ENCODE measurements around the gene SLC25A11. TPM values are rescaled to one million over a fixed set of nuclear protein-coding genes. Genes with fewer than 3 reads are reported as not detected.

The SLC25A11 gene
- total RNA-seq, result 46.7 and 67.4 TPM in 2 replicates

DNA sequence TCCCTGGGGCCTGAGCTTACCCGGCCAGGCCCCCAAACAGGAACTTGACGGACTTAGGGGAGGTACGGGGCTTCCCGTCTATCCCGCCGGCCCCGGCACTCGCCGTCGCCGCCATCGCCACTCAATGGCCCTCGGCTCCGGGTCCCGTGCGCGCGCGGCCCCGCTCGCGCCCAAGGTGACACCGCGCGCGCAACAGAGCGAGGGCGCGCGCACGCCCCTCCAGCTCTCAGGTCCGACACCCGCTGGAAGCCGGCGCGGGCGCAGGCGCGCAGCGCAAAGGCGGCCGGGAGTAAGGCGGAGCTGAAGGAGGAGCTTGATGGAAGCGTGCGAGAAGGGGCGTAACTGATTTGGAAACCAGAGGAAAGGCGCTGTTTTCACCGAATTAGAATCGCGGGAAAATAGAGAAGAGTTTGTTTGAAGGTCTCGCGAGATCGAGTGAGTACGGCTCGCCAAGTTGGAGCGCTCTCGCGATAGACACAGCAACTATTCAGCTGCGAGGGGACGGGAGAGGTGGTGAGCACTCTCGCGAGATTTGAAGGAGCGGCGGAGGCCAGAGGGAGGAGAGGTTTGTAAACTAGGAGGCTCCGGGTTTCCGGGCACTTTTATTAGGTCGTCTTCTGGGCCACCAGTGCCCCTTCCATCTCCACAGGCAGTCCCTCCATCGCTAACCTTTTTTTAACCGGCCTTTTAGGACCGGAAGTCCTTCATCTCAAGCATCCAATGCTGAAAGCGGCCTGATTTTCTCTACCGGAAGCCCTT lies at the start of gene SLC25A11, which contains the start of gene RNF167:
TSS of gene SLC25A11 (minus strand) at position 251 of the 759 bp plus-strand sequence. CDS start at position 115, 136 bp downstream.
TSS of gene RNF167 (plus strand) at position 473 of the 759 bp plus-strand sequence. CDS start 642 bp downstream, outside the sequence.

DNA sequence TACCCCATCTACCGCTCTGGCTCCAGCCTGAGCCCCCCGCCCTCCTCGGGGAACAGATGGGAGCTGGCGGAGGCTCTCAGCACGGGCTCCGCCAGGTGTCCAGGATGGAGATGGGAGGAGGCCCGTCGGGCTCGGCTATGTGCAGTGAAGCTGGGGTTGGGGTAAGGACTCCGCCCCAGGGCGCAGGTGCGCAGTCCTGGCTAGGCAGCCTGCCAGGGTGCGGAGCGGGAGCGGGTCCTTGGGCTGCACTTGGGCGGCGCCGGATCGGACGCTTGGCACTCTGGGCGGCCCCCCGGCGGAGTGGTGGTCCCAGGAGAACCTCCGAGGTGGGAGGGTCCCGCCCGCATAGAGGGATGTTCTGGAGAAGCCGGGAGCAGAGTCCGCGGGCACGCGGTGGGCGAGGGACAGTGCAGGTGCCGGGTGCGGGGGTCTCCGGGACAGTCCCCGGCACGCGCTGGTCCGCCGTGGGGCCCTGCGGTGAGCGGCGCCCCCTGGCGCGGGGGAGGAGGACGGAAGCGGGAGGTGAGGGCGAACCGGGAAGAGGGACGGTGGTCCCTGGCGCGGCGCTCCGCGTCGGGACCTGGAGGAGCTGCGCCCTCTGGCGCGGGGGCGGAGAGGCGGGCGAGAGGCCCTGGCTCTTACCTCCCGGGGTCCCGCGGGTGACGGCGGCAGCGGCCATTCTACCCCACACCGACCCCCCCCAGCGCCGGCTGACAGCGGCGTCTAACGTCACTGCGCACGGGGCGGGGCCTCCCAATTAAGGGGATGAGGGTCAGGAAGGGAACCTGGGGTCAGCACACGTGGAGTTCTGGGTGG lies 47.3 kb upstream of the SLC25A11 start, which contains the start of gene CAMTA2:
TSS of gene CAMTA2 (minus strand) at position 725 of the 816 bp plus-strand sequence. CDS start 1,453 bp downstream, outside the sequence.

DNA sequence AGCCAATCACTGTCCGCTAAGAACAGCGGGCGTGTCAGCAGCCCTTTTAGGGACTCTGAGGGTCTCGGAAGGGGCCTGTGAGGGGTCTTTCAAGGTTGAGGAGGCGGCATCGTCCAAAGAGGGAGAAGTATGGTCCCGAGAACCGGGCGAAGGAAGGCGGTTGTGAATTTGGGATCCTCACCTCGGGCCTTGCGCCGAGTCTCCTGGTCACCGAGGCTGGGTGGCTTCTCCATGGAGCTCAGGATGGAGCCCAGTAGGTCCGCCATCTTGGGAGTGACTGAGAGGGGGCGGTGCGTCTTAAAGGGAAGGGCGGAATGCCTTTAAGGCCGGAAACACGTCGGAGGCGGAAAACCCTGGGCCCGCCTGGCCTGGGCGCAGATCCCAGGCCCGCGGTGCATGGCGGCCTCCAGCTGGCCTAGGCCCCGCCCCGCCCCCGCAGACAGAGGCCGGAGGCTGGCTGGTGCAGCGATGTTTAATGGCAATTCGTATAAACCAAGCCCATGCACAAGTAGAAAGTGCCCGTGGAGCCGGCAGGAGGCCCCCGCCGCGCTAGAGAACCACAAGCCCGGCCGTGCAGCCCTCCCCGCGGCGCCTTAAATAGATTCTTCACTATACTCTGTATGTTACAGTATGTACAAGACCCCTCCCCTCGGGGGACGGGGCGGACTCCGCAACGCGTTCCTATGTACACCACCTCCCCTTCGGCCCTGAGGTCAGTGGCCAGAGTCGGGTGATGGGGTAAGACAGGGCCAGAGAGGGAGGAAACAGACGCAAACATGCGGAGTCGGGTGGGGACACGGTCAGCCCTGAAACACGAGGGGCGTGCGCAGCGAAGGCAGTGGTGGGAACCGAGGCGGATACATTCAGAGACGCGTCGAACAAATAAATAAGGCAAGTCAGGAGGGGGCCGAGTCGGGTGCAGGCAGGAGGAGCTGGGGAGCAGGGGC lies 28.0 kb upstream of the SLC25A11 start, which contains the start of gene SPAG7:
TSS of gene SPAG7 (minus strand) at position 279 of the 947 bp plus-strand sequence. CDS start at position 266, 13 bp downstream.

GRCh38 chr17:4950746-4951204 lies 10.9 kb upstream of the SLC25A11 start, which contains the start of gene ENO3:
ENO3 (plus strand) TSS chr17:4951119; CDS start chr17:4951830, 711 bp downstream.

DNA sequence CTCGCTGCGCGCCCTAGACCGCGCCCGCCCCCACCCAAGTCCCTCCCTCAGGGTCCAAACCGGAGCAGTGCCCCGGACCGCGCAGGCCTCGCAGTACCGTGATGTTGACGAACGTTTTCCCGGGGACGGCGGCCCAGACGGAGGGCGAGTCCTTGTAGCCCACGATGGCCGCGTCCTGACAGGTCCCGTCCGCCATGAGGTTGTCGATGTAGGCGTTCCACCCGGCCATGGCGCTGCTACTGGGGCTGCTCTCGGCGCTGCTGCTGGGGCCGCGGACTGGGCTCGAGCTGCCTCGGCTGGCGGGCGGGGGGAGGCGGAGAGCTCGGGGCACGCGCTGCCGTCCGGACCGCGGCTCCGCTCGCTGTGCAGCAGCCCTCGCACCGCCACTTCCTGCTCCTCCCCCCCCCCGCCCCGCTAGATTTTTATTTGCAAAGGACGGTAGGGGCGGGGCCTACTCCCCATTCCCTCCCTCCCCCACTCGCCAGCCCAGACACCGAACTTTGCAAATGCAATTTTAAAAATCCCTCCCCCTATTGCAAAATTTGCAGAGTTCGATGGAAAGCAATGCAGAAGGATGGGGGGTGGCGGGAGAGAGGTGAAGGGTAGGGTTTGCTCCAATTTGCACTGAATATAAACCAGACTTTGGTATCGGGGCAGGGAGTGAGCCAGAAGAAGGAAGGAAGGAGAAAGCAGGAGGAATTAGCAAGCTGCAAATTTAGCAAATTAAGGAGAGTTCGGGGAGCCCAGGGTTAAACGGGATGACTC lies 8.5 kb upstream of the SLC25A11 start, which contains the start of gene PFN1:
TSS of gene PFN1 (minus strand) at position 365 of the 765 bp plus-strand sequence. CDS start at position 229, 136 bp downstream.

GRCh38 chr17:4931963-4932362 lies 7.9 kb downstream of the SLC25A11 start, which contains the start of gene GP1BA:
GP1BA (plus strand) TSS chr17:4932277; CDS start chr17:4932605, 328 bp downstream.

DNA sequence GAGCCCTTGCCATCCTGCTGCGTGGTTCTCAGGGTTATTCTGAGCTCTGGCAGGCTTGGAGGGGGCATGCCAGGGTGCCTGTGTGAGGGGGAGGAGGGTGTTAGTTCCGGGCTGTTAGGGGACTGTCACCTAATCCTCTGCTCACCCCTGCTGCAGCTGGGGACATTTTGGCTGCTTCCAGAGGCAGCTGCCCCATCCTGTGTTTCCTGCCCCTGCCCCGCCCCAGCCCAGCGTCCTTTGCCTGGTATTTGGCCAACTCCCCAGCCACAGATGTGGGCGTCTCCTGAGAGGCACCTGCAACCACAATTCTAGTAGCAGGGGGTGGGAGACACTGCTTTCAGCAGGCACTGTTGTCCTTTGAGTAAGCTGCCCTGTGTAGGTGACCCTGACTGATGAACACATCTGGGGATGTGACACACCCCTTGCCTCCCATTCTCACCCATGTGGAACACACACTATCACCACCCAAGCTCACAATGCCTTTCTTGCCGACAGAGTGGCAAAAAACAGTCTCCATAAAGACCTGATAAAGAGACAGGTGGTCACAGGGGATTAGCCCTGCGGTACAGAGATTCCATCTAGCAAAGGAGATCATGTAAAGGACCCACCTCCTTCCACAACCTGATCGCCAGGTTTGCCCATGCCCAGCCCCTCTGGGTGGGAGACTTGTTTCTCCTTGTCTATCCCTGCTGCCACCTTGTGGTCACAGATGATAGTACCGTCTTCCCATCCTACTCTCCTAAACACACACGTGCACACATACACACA lies 36.6 kb downstream of the SLC25A11 start, which contains the start of gene CHRNE:
TSS of gene CHRNE (minus strand) at position 48 of the 768 bp plus-strand sequence. CDS start at position 13, 35 bp downstream.

DNA sequence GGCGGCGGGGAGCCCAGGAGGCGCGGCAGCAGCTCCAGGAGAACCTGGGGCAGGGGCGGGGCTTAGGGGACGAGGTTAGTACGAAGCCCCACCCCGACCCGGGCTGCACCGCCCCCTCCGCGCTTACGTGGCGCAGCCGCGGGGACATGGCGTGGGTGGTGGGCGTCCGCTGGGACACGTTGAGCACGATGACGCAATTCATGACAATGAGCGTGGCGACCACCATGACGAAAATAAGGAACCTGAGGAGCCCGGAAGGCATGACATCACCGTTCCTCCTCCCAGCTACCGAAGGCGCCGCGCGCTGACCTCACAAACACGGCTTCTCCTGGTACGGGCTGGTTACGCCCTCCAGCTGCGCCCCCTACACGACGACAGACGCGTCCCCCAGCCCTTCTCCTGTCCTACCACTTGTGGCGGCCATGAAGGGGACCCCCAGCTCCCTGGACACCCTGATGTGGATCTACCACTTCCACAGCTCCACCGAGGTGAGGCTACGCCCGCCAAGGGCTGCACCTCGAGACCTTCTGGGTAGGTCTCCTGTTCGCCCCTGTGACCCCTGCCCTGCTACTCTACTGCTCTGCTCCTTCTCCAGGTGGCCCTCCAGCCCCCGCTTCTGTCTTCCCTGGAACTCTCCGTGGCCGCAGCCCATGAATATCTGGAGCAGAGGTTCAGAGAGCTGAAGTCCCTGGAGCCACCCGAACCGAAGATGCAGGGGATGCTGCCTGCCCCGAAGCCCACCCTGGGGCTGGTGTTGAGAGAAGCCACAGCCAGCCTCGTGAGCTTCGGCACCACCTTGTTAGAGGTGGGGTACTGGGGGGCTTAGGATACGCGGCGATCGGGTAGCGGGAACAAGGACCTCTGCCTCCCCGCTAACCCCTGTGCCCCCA lies 40.3 kb downstream of the SLC25A11 start, which contains the start of gene C17orf107:
TSS of gene C17orf107 (plus strand) at position 196 of the 890 bp plus-strand sequence. CDS start at position 423, 227 bp downstream.

Other genes starting within 250 kb of the SLC25A11 start
- 11.3 and 13.7 TPM in 2 replicates for gene PELP1, start 235.9 kb downstream of the SLC25A11 start, total RNA-seq
- gene ARRB2, start 229.4 kb downstream of the SLC25A11 start, total RNA-seq, result 2.4 and 2.5 TPM in 2 replicates
- 11.3 and 18.5 TPM in 2 replicates for gene MED11, start 208.6 kb downstream of the SLC25A11 start, total RNA-seq
- 0.09 TPM in 1 of 2 replicates, not detected in the other for gene ZMYND15, start 200.2 kb downstream of the SLC25A11 start, total RNA-seq
- 0.63 and 1.6 TPM in 2 replicates for gene CXCL16, start 200.1 kb downstream of the SLC25A11 start, total RNA-seq
- not detected in 2 replicates for gene TM4SF5, start 168.2 kb downstream of the SLC25A11 start, total RNA-seq
- 1.1 and 1.2 TPM in 2 replicates for gene VMO1, start 153.7 kb downstream of the SLC25A11 start, total RNA-seq
- not detected in 2 replicates for gene GLTPD2, start 151.1 kb downstream of the SLC25A11 start, total RNA-seq
- gene PSMB6, start 143.9 kb downstream of the SLC25A11 start, total RNA-seq, result 134 and 196 TPM in 2 replicates
- gene PLD2, start 132.9 kb downstream of the SLC25A11 start, total RNA-seq, result 19.9 and 20.4 TPM in 2 replicates
- 25.7 and 31.9 TPM in 2 replicates for gene MINK1, start 106.7 kb downstream of the SLC25A11 start, total RNA-seq
- gene C17orf107, start 40.5 kb downstream of the SLC25A11 start, total RNA-seq, result 3.2 and 3.5 TPM in 2 replicates
- gene CHRNE, start 36.9 kb downstream of the SLC25A11 start, total RNA-seq, result 0.47 and 1.2 TPM in 2 replicates
- not detected in 2 replicates for gene GP1BA, start 7.8 kb downstream of the SLC25A11 start, total RNA-seq
- 13.3 and 16.9 TPM in 2 replicates for gene RNF167, start 222 bp upstream of the SLC25A11 start, total RNA-seq
- gene PFN1, start 8.5 kb upstream of the SLC25A11 start, total RNA-seq, result 419 and 524 TPM in 2 replicates
- 2.2 TPM in 2 replicates for gene ENO3, start 11.1 kb upstream of the SLC25A11 start, total RNA-seq
- gene SPAG7, start 27.8 kb upstream of the SLC25A11 start, total RNA-seq, result 51.7 and 58.0 TPM in 2 replicates
- 4.5 and 5.4 TPM in 2 replicates for gene CAMTA2, start 47.6 kb upstream of the SLC25A11 start, total RNA-seq
- gene INCA1, start 57.5 kb upstream of the SLC25A11 start, total RNA-seq, result 0.09 and 0.32 TPM in 2 replicates
- gene KIF1C, start 57.9 kb upstream of the SLC25A11 start, total RNA-seq, result 70.3 and 76.3 TPM in 2 replicates
- gene SLC52A1, start 95.4 kb upstream of the SLC25A11 start, total RNA-seq, result 0.32 TPM in 1 of 2 replicates, not detected in the other
- 0.69 and 1.3 TPM in 2 replicates for gene ZFP3, start 138.4 kb upstream of the SLC25A11 start, total RNA-seq
- gene ZNF232, start 171.8 kb upstream of the SLC25A11 start, total RNA-seq, result 6.3 and 7.7 TPM in 2 replicates
- under 0.01 TPM in 1 of 2 replicates, not detected in the other for gene USP6, start 176.0 kb upstream of the SLC25A11 start, total RNA-seq

Data from bronchial smooth muscle cell (primary cell).